Vagina (tissue), 2 donors: ENCODE data around the gene KCNA10.

Experiments
- CTCF ChIP-seq, 3 experiments: fragments of 450-650 bp in 2 of 3; fragments of 200-600 bp in 1 of 3; sonication (generic) in 1 of 3; IDR thresholded peaks; one replicate each; pipeline ENCODE4 v1.5.1; 2017 to 2019; ENCODE audit warnings: antibody characterized with exemption in 3 of 3, mild to moderate bottlenecking in 2 of 3, moderate library complexity in 2 of 3
- POLR2A ChIP-seq, 2 donors: fragments of 450-650 bp; IDR thresholded peaks; one replicate each; pipeline ENCODE4 v1.6.1; 2017; ENCODE audit warnings: antibody characterized with exemption in 2 of 2, mild to moderate bottlenecking in 2 of 2, moderate library complexity in 2 of 2
- POLR2AphosphoS5 ChIP-seq, 2 donors: sonication (generic); formaldehyde crosslinking; IDR thresholded peaks; one replicate each; pipeline ENCODE4 v1.9.0; 2017; ENCODE audit warnings: antibody characterized with exemption in 2 of 2, mild to moderate bottlenecking in 2 of 2, low read depth in 1 of 2; ENCODE audit not compliant: insufficient read depth in 1 of 2

DNA sequence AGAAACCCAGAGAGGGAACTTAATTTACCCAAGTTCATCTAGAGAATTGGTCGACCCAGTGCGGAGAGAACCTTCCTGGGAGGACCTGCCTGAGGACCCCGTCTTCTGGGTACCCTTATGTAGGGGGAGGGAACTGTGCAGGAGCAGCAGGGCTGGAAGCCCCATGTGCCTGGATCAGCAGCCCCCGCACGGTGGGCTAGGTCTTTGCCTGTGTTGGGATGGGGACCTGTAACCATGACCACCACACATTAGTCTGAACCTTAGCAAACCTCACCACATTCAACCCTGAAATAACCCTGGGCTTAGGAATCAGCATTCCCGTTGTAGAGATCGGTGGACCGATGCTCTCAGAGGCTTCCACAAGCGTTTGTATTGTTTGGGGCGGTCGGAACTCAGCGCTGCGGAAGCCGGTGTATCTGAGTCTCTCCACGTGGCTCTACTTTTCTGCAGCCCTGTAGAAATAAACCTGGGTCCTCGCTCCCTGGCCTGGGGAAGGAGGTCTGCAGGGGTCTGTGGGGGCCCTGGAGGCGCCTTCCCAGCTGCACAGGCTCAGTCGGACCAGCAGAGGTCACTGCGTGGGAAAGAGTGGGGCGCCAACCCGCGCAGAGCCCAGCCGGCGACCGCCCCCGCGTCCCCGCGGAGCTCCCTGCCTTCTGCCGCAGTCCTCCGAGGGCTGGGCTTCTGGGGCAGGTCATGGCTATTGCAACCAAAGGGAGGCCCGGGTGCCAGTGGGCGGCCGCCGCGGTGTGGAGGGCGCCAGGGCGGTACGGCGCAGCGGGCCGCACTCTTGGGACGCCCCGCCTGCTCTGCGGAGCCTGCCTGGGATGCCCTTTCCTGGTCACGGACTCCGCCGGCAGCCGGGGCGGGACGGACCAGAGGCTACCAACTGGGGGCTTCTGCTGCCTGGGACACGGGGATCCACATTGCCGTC is 36.2 kb upstream of the KCNA10 start:
- TF ChIP-seq CTCF (IDR thresholded peaks at IDR 0.05): peak in 2 of 3 experiments; percentile 23 to 45
- no peak for TF ChIP-seq POLR2A (IDR thresholded peaks at IDR 0.05)
- TF ChIP-seq POLR2AphosphoS5 (IDR thresholded peaks at IDR 0.05; ENCODE audit: insufficient read depth in 1 of 2, low read depth in 1 of 2): no peak
